CD4-positive, CD25-positive, alpha-beta regulatory T cell (primary cell): ENCODE data around the gene PIK3AP1. TPM values are rescaled to one million over a fixed set of nuclear protein-coding genes. Genes with fewer than 3 reads are reported as not detected.

Source experiments
- ATAC-seq, 2 donors: fragments of 150-1000 bp; cut with Tn5 transposase; one replicate each; pipeline ENCODE4 v1.10.0; 2021; ENCODE audit warnings: low read depth in 2 of 2, moderate number of reproducible peaks in 2 of 2, moderate library complexity in 1 of 2
- DNase-seq, 3 donors: peaks; one replicate each; pipeline versions ENCODE4 v3.0.0 to v3.0.0-alpha.2; 2012 to 2022; ENCODE audit warnings: mixed read lengths in 1 of 3
- H3K27ac ChIP-seq: one replicate; pipeline ENCODE4 v1.7.0; 2013; ENCODE audit warnings: mild to moderate bottlenecking, low read length; ENCODE audit not compliant: insufficient read depth, poor library complexity, severe bottlenecking
- H3K27me3 ChIP-seq: one replicate; pipeline ENCODE4 v1.7.0; 2013; ENCODE audit warnings: low read length; ENCODE audit not compliant: control insufficient read depth, insufficient read depth
- H3K36me3 ChIP-seq: one replicate; pipeline ENCODE4 v1.7.0; 2013; ENCODE audit warnings: mild to moderate bottlenecking, low read length, moderate library complexity; ENCODE audit not compliant: control insufficient read depth, insufficient read depth
- H3K4me1 ChIP-seq: 2 replicates; pipeline ENCODE4 v1.7.0; 2013; ENCODE audit warnings: mild to moderate bottlenecking, low read length; ENCODE audit not compliant: insufficient read depth, control insufficient read depth, poor library complexity, severe bottlenecking
- H3K4me3 ChIP-seq: one replicate; pipeline ENCODE4 v1.7.0; 2013; ENCODE audit warnings: low read depth, mild to moderate bottlenecking, low read length, moderate library complexity
- H3K9me3 ChIP-seq, 2 experiments: 1 replicate in 1 of 2; 2 replicates in 1 of 2; pipeline ENCODE4 v1.7.0; 2013; ENCODE audit warnings: low read length in 2 of 2, mild to moderate bottlenecking in 1 of 2, moderate library complexity in 1 of 2; ENCODE audit not compliant: control insufficient read depth in 2 of 2
- H3K27ac Mint-ChIP-seq, 3 donors: one replicate each; pipeline ENCODE4 v1.8.0; 2020 to 2022; ENCODE audit warnings: mild to moderate bottlenecking in 3 of 3, mixed read lengths in 3 of 3, moderate library complexity in 2 of 3
- H3K27me3 Mint-ChIP-seq: one replicate; pipeline ENCODE4 v1.8.0; 2022; ENCODE audit warnings: mild to moderate bottlenecking, mixed read lengths
- H3K36me3 Mint-ChIP-seq: one replicate; pipeline ENCODE4 v1.8.0; 2020; ENCODE audit warnings: mixed read lengths
- H3K4me1 Mint-ChIP-seq, 4 donors: one replicate each; pipeline ENCODE4 v1.8.0; 2020 to 2022; ENCODE audit warnings: mixed read lengths in 4 of 4, mild to moderate bottlenecking in 1 of 4
- H3K4me3 Mint-ChIP-seq, 4 donors: one replicate each; pipeline ENCODE4 v1.8.0; 2020 to 2022; ENCODE audit warnings: mild to moderate bottlenecking in 4 of 4, mixed read lengths in 4 of 4, moderate library complexity in 3 of 4
- H3K9me3 Mint-ChIP-seq, 7 donors: one replicate each; pipeline ENCODE4 v1.8.0; 2020 to 2022; ENCODE audit warnings: mixed read lengths in 7 of 7, mild to moderate bottlenecking in 3 of 7, moderate library complexity in 2 of 7
- polyA plus RNA-seq, 4 donors: library from polyadenylated mRNA; unstranded; fragments of 300-500 nt; fragmentation: Illumina TruSeq; gene quantifications; one replicate each; pipeline ENCODE4 v1.2.3, GENCODE V29; 2021
- total RNA-seq: library from RNA; stranded (reverse); gene quantifications from one replicate; pipeline ENCODE4 v1.2.3, GENCODE V29; 2022

PIK3AP1 gene
- total and polyA plus RNA-seq, 5 donors from 2014 or later, result 0.92 to 3.5 (median 1.7) TPM

DNA sequence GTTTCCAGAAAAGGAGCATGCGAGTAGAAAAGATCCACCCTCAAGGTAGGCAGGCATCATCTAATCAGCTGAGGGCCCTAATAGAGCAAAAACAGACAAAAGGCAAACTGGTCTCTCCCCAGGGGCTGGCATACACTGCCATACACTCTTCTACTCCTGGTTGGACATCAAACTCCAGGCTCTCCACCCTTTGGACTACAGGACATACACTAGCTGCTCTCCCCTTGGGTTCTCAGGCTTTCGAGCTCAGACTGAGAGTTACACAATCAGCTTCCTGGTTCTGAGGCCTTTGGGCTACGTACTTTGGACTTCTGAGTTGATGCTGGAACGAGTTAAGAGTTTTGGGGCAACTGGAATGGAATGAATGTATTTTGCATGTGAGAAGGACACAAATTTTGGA is 82.6 kb downstream of the PIK3AP1 start:
- Mint-ChIP-seq H3K9me3 (no peaks in the 10 kb centered on the region), H3K4me3 (no peak overlapping the region), H3K27me3 (no peaks in the 10 kb centered on the region), H3K27ac (no peak overlapping the region), H3K4me1 (peaks cover 0 to 7% (median 3%) of the 10 kb centered on the region in 4 donors), H3K36me3 (no peaks in the 10 kb centered on the region)
- ATAC-seq (no peak), DNase-seq (no peak)
- no peaks in the 10 kb centered on the region for H3K4me1 ChIP-seq
- no peaks in the 10 kb centered on the region for H3K27me3 ChIP-seq
- no peaks in the 10 kb centered on the region for H3K36me3 ChIP-seq
- no peak overlapping the region for H3K27ac ChIP-seq
- H3K9me3 ChIP-seq, result no peaks in the 10 kb centered on the region
- no peak overlapping the region for H3K4me3 ChIP-seq

DNA sequence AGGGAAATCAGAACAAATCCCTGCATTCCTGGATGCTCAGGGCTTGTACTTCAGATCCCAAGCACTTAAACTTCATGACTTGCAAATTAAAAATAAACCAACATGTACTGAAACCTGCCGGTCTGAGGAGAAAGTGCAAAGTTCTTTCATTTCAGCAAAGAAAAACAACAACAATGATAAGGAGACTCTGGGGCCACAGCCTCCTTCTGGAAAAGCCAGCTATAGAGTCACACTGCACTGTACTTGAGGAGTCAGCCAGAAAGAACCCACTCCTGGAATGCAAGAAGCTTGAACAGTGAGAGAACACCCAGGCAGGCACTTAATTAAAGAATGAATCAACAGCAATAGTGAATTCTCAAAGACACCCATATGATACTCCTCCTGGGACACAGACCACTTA is 83.8 kb downstream of the PIK3AP1 start:
- no peak overlapping the region for H3K4me3 ChIP-seq
- no peaks in the 10 kb centered on the region for H3K4me1 ChIP-seq
- Mint-ChIP-seq H3K4me3 (no peak overlapping the region), H3K9me3 (no peaks in the 10 kb centered on the region), H3K4me1 (peaks cover 0 to 7% (median 3%) of the 10 kb centered on the region in 4 donors), H3K27ac (no peak overlapping the region), H3K27me3 (no peaks in the 10 kb centered on the region), H3K36me3 (no peaks in the 10 kb centered on the region)
- no peaks in the 10 kb centered on the region for H3K36me3 ChIP-seq
- DNase-seq, result no peak
- H3K27ac ChIP-seq, result no peak overlapping the region
- H3K9me3 ChIP-seq, result no peaks in the 10 kb centered on the region
- H3K27me3 ChIP-seq, result no peaks in the 10 kb centered on the region
- ATAC-seq, result no peak

DNA sequence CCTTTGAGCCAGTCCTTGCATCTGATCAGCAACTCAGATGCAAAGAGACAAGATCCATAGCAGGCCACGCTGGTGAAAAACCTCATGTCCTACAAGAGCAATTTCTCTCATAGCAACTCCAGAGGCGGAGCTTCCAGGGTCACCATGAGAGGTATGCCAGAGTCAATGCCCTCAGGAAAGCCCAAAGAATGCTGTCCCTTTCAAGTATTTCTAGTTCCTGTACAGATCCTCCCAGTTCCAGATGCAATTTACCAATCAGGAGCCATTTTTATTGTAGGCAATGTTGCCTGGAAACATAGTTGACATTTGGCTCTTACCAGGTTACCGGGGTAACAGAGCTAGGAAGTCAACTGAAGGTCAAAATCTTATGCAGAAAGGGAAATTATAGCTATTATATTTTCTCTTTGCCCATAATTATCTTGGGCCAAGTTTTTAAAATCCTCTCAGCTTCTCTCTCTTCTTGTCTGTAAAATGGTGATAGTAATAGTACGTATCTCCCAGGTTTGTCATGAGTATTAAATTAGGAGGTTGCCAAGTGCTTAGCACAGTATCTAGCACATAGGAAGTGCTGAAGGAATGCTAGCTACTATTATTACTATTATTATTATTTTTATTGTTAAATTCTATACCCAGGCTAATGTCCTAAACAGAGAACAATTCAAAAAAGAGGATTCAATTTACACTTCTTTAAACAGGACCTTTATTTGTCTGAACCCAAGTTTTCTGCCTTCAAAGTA is 87.2 kb downstream of the PIK3AP1 start:
- H3K36me3 ChIP-seq, result no peaks in the 10 kb centered on the region
- no peak overlapping the region for H3K4me3 Mint-ChIP-seq

DNA sequence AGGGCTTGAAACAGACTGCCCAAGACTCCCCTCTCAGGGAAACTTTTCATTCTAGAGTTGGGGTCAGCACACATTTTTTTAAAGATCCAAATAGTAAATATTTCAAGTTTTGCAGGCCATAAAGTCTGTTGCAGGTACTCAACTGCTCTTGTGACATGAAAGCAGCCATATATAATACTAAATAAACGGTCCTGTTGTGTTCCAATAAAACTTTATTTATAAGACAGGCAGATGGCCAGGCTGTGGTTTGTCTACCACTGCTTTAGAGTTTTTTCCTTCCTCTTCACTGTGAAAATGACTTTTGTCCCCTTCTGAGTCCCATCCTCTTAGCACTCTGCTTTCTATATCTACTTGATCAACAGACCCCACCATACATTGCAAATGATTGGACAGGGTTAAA is 93.0 kb downstream of the PIK3AP1 start:
- no peak overlapping the region for H3K27ac ChIP-seq
- no peaks in the 10 kb centered on the region for H3K4me1 ChIP-seq
- H3K27ac Mint-ChIP-seq, result no peak overlapping the region
- H3K27me3 Mint-ChIP-seq, result peaks cover 4% of the 10 kb centered on the region
- H3K4me1 Mint-ChIP-seq, result no peaks in the 10 kb centered on the region
- no peaks in the 10 kb centered on the region for H3K27me3 ChIP-seq
- ATAC-seq (no peak), DNase-seq (no peak)
- peaks cover 0 to 3% (median 0%) of the 10 kb centered on the region in 7 donors for H3K9me3 Mint-ChIP-seq
- H3K9me3 ChIP-seq, result no peaks in the 10 kb centered on the region
- no peaks in the 10 kb centered on the region for H3K36me3 ChIP-seq
- H3K4me3 Mint-ChIP-seq, result no peak overlapping the region
- H3K36me3 Mint-ChIP-seq, result peaks cover 6% of the 10 kb centered on the region
- no peak overlapping the region for H3K4me3 ChIP-seq

More for the DNA sequence above, 87.2 kb downstream of the PIK3AP1 start:
- ATAC-seq, result no peak
- H3K27me3 ChIP-seq, result no peaks in the 10 kb centered on the region
- H3K4me3 ChIP-seq, result no peak overlapping the region
- H3K27ac ChIP-seq, result no peak overlapping the region
- Mint-ChIP-seq H3K27me3 (no peaks in the 10 kb centered on the region), H3K4me1 (peaks cover 0 to 2% (median 0%) of the 10 kb centered on the region in 4 donors), H3K27ac (no peak overlapping the region), H3K9me3 (no peaks in the 10 kb centered on the region), H3K36me3 (no peaks in the 10 kb centered on the region)
- no peaks in the 10 kb centered on the region for H3K4me1 ChIP-seq
- DNase-seq, result no peak
- H3K9me3 ChIP-seq, result no peaks in the 10 kb centered on the region

DNA sequence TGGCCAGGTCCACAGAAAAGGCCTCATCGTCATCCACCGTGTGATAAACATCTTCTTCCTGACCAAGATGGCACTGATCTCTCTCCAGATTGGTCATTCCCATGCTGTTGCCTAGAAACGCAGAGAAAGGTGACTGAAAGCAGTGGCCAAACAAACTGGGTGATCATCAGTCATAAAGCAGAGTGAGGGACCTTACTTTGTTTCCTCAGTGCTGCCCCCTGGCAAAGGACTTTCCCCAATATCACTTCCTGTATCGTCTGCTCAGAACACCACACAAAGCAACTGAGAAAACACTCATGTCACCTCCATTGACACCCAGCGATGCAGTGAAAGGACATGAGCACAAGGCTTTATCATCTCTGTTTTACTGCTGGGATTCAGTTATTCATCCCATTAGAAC is 93.5 kb downstream of the PIK3AP1 start:
- H3K36me3 Mint-ChIP-seq, result peaks cover 6% of the 10 kb centered on the region
- Histone ChIP-seq H3K4me1 (no peaks in the 10 kb centered on the region), H3K36me3 (no peaks in the 10 kb centered on the region), H3K9me3 (no peaks in the 10 kb centered on the region), H3K4me3 (no peak overlapping the region), H3K27ac (no peak overlapping the region), H3K27me3 (no peaks in the 10 kb centered on the region)
- peaks cover 0 to 3% (median 0%) of the 10 kb centered on the region in 7 donors for H3K9me3 Mint-ChIP-seq
- no peak for ATAC-seq
- peaks cover 4% of the 10 kb centered on the region for H3K27me3 Mint-ChIP-seq
- no peaks in the 10 kb centered on the region for H3K4me1 Mint-ChIP-seq
- H3K27ac Mint-ChIP-seq, result no peak overlapping the region
- H3K4me3 Mint-ChIP-seq, result no peak overlapping the region
- peak in 1 of 3 donors; percentile 37 for DNase-seq

DNA sequence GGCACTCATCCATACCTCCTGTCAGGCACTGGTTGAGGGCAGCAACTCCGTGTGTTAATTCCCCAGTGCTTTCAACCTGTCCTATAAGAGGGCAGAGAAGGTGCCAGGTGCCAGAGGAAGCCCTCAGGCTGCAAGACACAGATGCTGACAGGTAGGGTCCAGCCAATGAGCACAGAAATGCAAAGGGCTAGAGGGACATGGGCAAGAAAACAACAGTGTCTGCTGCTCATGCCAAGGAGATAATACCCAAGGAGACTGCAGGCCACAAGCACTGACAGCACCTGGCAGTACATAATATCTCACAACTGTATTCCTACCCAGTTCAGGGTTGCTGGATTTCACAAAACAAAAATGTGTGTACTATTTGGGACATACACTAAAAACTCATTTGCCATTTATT is 95.1 kb downstream of the PIK3AP1 start:
- DNase-seq, result no peak
- no peaks in the 10 kb centered on the region for H3K36me3 ChIP-seq
- H3K4me3 Mint-ChIP-seq, result no peak overlapping the region
- H3K27ac Mint-ChIP-seq, result no peak overlapping the region
- H3K4me1 Mint-ChIP-seq, result no peaks in the 10 kb centered on the region
- ATAC-seq, result no peak
- H3K36me3 Mint-ChIP-seq, result peaks cover 6% of the 10 kb centered on the region
- H3K27me3 ChIP-seq, result no peaks in the 10 kb centered on the region
- no peaks in the 10 kb centered on the region for H3K9me3 ChIP-seq
- no peak overlapping the region for H3K4me3 ChIP-seq
- peaks cover 4% of the 10 kb centered on the region for H3K27me3 Mint-ChIP-seq
- H3K9me3 Mint-ChIP-seq, result peaks cover 0 to 3% (median 0%) of the 10 kb centered on the region in 7 donors
- no peaks in the 10 kb centered on the region for H3K4me1 ChIP-seq
- H3K27ac ChIP-seq, result no peak overlapping the region

DNA sequence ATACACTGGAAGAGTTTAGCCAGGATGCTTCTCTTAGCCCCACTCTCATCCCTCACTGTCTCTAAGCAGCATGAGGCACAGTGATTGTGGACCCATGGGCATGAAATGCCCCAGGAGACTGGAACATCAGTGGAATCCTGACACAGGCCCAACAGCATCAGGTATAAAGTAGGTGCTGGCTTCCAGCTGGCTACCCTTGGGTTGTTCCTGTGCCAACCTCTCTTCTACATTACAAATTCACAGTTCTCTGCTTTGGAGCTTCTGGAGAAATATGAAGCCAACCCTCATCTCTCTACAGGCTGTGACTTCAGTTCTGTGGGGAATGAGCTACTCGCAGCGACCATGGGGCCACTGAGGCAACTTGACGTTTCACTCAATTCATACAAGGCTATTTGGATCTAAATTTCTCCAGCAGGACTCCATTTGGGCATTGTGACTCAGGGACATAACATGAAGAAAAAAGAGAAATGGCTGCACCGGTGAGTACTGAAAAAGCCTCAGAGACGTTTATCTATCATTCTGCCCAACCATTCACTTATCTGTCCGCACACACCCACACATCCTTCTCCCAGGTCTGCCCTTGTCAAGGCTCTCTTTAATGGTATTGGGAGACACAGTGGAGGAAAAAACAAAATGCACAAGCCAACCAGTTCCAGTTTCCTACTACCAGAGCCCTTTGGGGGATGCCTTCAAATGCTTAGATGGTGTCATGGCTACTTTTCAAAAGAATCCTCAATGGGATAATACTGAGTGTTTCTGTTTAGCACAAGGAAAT is 98.1 kb downstream of the PIK3AP1 start:
- ATAC-seq, result no peak
- no peaks in the 10 kb centered on the region for H3K36me3 ChIP-seq
- no peak for DNase-seq
- no peak overlapping the region for H3K27ac Mint-ChIP-seq
- peaks cover under 1% of the 10 kb centered on the region for H3K36me3 Mint-ChIP-seq
- peaks cover 0 to 3% (median 0%) of the 10 kb centered on the region in 7 donors for H3K9me3 Mint-ChIP-seq
- H3K27me3 Mint-ChIP-seq, result no peaks in the 10 kb centered on the region
- no peak overlapping the region for H3K4me3 ChIP-seq
- H3K4me1 ChIP-seq, result no peaks in the 10 kb centered on the region
- H3K9me3 ChIP-seq, result no peaks in the 10 kb centered on the region
- H3K27ac ChIP-seq, result no peak overlapping the region
- H3K4me3 Mint-ChIP-seq, result no peak overlapping the region
- H3K4me1 Mint-ChIP-seq, result no peaks in the 10 kb centered on the region
- H3K27me3 ChIP-seq, result no peaks in the 10 kb centered on the region
